Body of pancreas (tissue), 4 donors: ENCODE data around the gene CKLF.

Experiments
- CTCF ChIP-seq, 7 experiments: fragments of 450-650 bp in 4 of 7; fragments of 200-600 bp in 3 of 7; sonication (generic) in 3 of 7; IDR thresholded peaks; one replicate each; pipeline ENCODE4 v1.5.1; 2016 to 2019; ENCODE audit warnings: antibody characterized with exemption in 7 of 7
- POLR2A ChIP-seq, 3 donors: fragments of 450-650 bp; IDR thresholded peaks; one replicate each; pipeline ENCODE4 v1.6.1; 2016; ENCODE audit warnings: antibody characterized with exemption in 3 of 3, mild to moderate bottlenecking in 2 of 3

GRCh38 chr16:66568355-66568754 lies 16.0 kb downstream of the CKLF start:
- no peak for TF ChIP-seq CTCF (IDR thresholded peaks at IDR 0.05)
- TF ChIP-seq POLR2A (IDR thresholded peaks at IDR 0.05), result no peak
